ENCODE results near the gene SPAG16.

GRCh38 chr2:213757525-213757924, 473.3 kb downstream of the SPAG16 start:
- TF ChIP-seq CTCF (IDR thresholded peaks at IDR 0.05) (no peak), ZFX (IDR thresholded peaks at IDR 0.05; ENCODE audit: borderline replicate concordance) (no peak)

All from 22Rv1 (cell line).